Measurements from ENCODE around the gene LRRC7.

LRRC7 gene

GRCh38 chr1:70003211-70003908 lies 435.6 kb downstream of the LRRC7 start:
- DNase-seq (ENCODE audit: low read depth), result no peak
- no peak for TF ChIP-seq CTCF (conservative IDR thresholded peaks at IDR 0.05; ENCODE audit: low read depth, low read length)

DNA sequence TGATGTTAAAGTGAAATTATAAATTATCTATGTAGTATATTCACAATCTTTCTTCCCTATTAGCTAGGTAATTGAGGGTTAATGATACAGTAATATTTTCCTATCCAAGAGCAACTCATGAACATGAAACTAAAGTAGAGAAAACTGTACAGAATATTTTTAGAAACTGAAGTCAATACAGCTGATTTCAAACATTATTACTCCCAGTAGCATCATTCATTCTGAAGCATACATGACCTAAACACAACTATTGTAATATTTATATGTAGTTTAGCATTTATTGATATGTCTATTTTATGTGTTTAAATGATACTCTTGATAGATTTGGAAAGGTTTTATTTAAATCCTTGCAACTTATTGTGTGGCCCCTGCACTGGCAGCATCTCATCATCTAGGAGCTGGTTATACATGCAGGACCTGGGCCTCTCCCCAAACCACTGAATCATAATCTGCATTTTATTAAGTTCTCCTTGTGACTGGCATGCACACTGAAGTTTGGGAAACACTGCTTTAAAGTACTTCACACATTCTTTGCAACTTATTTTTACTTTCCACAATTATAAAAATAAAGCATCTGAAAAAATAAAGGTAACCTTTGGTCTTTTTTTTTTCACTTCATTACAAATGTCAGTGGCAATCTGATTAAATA lies 437.8 kb downstream of the LRRC7 start:
- H3K4me3 ChIP-seq (ENCODE audit: low read depth, low read length), result no peak overlapping the region
- no peak for DNase-seq (ENCODE audit: low read depth)
- TF ChIP-seq CTCF (conservative IDR thresholded peaks at IDR 0.05; ENCODE audit: low read depth, low read length), result no peak

More at GRCh38 chr1:70003211-70003908, 435.6 kb downstream of the LRRC7 start:
- H3K4me3 ChIP-seq (ENCODE audit: low read depth, low read length), result no peak overlapping the region

DNA sequence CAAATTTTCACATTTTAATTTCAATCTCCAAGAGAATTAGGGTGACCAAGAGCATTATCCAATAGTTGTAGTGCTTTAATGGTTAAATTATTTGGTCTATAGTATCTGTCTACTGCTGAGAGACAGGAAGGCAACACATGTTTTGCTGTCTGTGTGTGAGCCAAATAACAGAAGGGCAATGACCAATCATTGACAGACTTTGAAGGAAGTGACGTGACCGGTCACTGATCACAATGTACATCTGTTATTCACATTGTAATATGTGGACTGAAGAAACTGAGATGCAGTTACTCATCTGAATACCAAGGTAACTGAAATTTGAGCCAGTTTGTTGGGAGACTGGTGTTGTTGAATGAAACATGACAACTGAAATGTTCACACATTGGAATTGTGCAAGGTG lies 440.9 kb downstream of the LRRC7 start:
- H3K4me3 ChIP-seq (ENCODE audit: low read depth, low read length), result no peak overlapping the region
- peak; percentile 7 for DNase-seq (ENCODE audit: low read depth)
- TF ChIP-seq CTCF (conservative IDR thresholded peaks at IDR 0.05; ENCODE audit: low read depth, low read length), result no peak

DNA sequence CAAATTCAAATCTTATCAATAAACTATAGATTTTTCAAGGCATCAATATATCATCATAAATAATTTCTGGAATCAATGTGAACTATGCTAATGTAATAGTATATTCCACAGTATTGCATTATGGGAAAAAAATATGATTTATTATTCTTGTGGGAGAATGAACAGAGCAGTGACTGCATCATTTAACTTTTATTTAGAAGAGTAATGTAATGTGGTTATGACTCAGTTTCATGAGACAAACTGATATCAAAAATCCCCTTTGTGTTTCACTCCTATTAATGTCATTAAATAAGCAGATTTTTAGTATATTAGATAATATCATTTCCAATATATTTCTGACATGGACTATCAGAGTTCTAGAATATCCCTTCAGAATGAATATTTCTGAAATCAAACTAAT lies 450.0 kb downstream of the LRRC7 start:
- peak; percentile 6 for DNase-seq (ENCODE audit: low read depth)
- no peak for TF ChIP-seq CTCF (conservative IDR thresholded peaks at IDR 0.05; ENCODE audit: low read depth, low read length)
- no peak overlapping the region for H3K4me3 ChIP-seq (ENCODE audit: low read depth, low read length)

DNA sequence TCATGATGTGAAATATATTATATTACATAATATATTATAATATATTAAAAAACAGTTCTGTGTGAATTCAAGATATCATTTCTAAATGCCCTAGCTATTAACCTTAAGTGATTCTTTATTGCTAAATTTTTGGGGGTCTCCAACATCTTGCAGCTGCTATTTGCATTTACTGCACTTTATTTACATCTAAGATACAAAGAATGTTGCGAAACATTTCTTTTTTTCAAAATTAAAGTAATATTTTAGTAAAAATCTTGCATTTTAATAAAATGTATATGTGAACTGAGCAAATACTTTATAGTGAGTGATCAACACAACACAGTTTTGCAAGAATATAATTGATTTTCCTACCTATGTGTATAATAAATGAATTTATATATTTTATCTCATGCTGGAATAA lies 456.6 kb downstream of the LRRC7 start:
- no peak for TF ChIP-seq CTCF (conservative IDR thresholded peaks at IDR 0.05; ENCODE audit: low read depth, low read length)
- no peak for DNase-seq (ENCODE audit: low read depth)
- no peak overlapping the region for H3K4me3 ChIP-seq (ENCODE audit: low read depth, low read length)

GRCh38 chr1:70025052-70025451 lies 457.3 kb downstream of the LRRC7 start:
- DNase-seq (ENCODE audit: low read depth), result no peak
- no peak overlapping the region for H3K4me3 ChIP-seq (ENCODE audit: low read depth, low read length)
- TF ChIP-seq CTCF (conservative IDR thresholded peaks at IDR 0.05; ENCODE audit: low read depth, low read length), result no peak

- no peak for TF ChIP-seq CTCF (conservative IDR thresholded peaks at IDR 0.05; ENCODE audit: low read depth, low read length)
- DNase-seq (ENCODE audit: low read depth), result no peak
- no peak overlapping the region for H3K4me3 ChIP-seq (ENCODE audit: low read depth, low read length)
Measured at GRCh38 chr1:70025846-70026245, 458.1 kb downstream of the LRRC7 start.

All from choroid plexus epithelial cell (primary cell).